Measurements from ENCODE around the gene PLEKHA7. TPM values are rescaled to one million over a fixed set of nuclear protein-coding genes. Genes with fewer than 3 reads are reported as not detected.

The PLEKHA7 gene
- total RNA-seq, 1 donor from 2014 or later: 15.6 TPM

DNA sequence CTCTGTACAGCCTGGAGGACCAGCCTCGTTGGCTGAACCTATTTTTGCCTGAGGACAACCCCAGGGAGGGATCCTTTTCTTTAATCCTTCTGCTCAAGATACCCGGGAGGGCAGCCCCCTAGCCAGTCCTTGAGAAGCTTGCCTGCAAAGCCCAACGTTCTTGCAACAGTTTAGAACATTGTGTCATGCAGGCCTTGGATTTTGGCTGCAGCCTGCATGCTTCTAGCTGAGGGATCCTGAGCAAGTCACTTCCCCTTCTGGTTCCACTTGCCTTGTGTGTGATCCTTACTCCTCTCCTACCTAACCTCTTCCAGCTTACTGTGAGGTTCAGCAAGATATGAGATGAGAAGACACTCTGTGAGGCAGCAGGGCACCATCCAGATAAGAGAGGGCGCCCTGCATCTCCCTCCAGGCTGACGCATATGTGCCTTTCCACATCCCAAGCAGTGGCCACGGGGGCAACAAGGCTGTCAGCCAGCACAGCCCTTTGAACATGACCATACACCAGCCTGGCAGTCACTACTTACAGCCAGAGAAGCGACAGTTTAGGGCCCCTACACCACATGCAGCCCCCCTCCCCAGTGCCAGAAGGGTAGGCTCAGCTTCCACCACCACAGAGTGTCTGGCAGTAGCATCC lies 199.7 kb downstream of the PLEKHA7 start:
- Mint-ChIP-seq H3K27ac (ENCODE audit: unreplicated experiment) (no peak overlapping the region), H3K4me3 (ENCODE audit: unreplicated experiment) (no peak overlapping the region), H3K27me3 (ENCODE audit: unreplicated experiment) (no peaks in the 10 kb centered on the region), H3K36me3 (ENCODE audit: unreplicated experiment) (peaks cover 13% of the 10 kb centered on the region), H3K9me3 (ENCODE audit: unreplicated experiment) (no peaks in the 10 kb centered on the region), H3K4me1 (ENCODE audit: unreplicated experiment) (peaks cover 6% of the 10 kb centered on the region)
- no peak for DNase-seq (ENCODE audit: extremely low spot score, unreplicated experiment)
- TF ChIP-seq, protein P1, sequence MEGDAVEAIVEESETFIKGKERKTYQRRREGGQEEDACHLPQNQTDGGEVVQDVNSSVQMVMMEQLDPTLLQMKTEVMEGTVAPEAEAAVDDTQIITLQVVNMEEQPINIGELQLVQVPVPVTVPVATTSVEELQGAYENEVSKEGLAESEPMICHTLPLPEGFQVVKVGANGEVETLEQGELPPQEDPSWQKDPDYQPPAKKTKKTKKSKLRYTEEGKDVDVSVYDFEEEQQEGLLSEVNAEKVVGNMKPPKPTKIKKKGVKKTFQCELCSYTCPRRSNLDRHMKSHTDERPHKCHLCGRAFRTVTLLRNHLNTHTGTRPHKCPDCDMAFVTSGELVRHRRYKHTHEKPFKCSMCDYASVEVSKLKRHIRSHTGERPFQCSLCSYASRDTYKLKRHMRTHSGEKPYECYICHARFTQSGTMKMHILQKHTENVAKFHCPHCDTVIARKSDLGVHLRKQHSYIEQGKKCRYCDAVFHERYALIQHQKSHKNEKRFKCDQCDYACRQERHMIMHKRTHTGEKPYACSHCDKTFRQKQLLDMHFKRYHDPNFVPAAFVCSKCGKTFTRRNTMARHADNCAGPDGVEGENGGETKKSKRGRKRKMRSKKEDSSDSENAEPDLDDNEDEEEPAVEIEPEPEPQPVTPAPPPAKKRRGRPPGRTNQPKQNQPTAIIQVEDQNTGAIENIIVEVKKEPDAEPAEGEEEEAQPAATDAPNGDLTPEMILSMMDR (IDR thresholded peaks at IDR 0.05): no peak

DNA sequence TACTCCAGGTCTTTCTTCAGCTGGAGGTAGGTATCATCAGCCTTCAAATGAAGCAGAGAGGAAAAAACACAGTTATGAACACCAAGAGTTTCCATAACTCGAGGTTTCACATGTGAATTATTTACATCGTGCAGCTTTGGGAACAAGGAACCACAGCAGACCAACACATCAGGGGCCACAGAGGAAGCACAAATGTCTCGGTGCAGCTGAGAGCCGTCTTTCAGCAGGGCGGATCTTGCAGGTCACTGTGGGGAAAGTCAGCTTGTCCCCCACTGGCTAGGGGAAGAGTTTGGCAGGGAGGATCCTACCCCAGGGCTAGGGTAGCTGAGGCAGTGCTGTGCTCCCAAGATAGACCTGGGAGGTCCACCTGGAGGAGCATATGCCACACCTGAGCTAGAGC lies 201.1 kb downstream of the PLEKHA7 start:
- Mint-ChIP-seq H3K27ac (ENCODE audit: unreplicated experiment) (no peak overlapping the region), H3K9me3 (ENCODE audit: unreplicated experiment) (no peaks in the 10 kb centered on the region), H3K4me3 (ENCODE audit: unreplicated experiment) (no peak overlapping the region), H3K27me3 (ENCODE audit: unreplicated experiment) (no peaks in the 10 kb centered on the region), H3K4me1 (ENCODE audit: unreplicated experiment) (peaks cover 4% of the 10 kb centered on the region), H3K36me3 (ENCODE audit: unreplicated experiment) (peaks cover 11% of the 10 kb centered on the region)
- DNase-seq (ENCODE audit: extremely low spot score, unreplicated experiment): no peak
- TF ChIP-seq, protein P1 (IDR thresholded peaks at IDR 0.05): no peak

DNA sequence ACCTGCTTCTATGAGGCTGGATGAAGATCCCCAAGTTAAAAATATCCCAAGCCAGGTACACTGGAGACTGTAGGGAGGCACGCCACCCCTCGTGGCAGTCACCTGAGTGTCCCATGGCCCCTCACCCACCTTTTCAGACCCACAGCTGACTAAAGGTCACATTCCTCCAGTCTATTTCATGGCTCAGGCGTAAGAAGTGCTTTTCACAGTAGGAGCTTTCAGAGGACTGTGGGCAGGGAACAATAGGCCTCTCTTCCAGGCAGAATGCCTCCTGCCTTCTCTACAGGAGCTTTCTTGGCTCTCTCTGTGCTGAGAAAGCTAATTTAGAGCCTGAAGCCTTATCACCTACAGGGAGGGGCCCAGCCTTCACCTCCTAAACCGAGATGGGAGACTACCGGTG lies 201.9 kb downstream of the PLEKHA7 start:
- TF ChIP-seq, protein P1 (IDR thresholded peaks at IDR 0.05): no peak
- H3K27ac Mint-ChIP-seq (ENCODE audit: unreplicated experiment): no peak overlapping the region
- no peak for DNase-seq (ENCODE audit: extremely low spot score, unreplicated experiment)
- peaks cover 4% of the 10 kb centered on the region for H3K4me1 Mint-ChIP-seq (ENCODE audit: unreplicated experiment)
- no peaks in the 10 kb centered on the region for H3K27me3 Mint-ChIP-seq (ENCODE audit: unreplicated experiment)
- H3K36me3 Mint-ChIP-seq (ENCODE audit: unreplicated experiment): peaks cover 10% of the 10 kb centered on the region
- no peaks in the 10 kb centered on the region for H3K9me3 Mint-ChIP-seq (ENCODE audit: unreplicated experiment)
- H3K4me3 Mint-ChIP-seq (ENCODE audit: unreplicated experiment): no peak overlapping the region

DNA sequence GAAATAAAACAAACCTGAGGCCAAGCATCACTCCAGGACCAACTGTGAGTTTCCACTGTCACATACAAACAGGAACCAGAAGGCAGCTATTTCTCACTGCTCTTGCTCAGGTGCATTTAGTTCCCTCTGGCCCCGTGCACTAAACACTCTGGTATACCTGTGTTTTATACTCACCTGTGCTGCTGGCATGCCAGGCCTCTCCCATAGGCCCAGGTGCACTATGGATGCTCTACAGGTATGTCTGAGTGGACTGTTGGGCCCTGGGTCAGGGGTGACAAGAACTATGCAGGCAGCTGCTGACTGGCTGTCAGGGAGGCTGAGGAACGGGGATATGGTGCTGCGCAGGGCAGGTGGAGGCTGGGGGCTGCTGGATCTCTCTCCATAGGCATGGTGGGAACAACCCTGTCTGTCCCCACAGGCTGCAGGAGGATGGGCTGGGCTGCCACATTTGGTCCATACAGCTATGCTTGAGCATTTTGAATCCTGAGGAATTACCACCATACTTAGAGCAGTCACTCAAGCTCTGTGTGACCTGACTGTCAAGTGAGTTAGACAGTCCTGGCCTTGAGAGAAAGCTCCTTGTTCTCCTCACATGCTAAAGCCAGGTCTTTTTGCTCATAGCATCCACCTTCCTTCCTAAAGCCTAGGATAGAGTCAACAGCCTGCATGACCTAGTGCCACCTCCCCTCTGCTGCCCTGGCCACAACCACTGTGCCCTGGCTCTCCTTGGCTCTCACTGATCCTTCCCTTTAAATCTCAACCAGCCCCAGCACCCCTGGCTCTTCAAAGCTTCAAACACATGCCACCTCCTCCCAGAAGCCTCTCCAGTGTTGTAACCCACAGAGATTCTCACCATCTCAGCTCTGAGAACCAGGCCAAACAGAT lies 202.8 kb downstream of the PLEKHA7 start:
- Mint-ChIP-seq H3K4me3 (ENCODE audit: unreplicated experiment) (no peak overlapping the region), H3K9me3 (ENCODE audit: unreplicated experiment) (no peaks in the 10 kb centered on the region), H3K27me3 (ENCODE audit: unreplicated experiment) (no peaks in the 10 kb centered on the region), H3K36me3 (ENCODE audit: unreplicated experiment) (peaks cover 8% of the 10 kb centered on the region), H3K27ac (ENCODE audit: unreplicated experiment) (no peak overlapping the region), H3K4me1 (ENCODE audit: unreplicated experiment) (peaks cover 4% of the 10 kb centered on the region)
- TF ChIP-seq, protein P1 (IDR thresholded peaks at IDR 0.05): no peak
- no peak for DNase-seq (ENCODE audit: extremely low spot score, unreplicated experiment)
